HG03103 (cell line): ENCODE data around the gene NCR1.
"Not testable (repeated sequence)": the region's sequence is repeated elsewhere in the genome, so short reads cannot be mapped to it uniquely, and the experiment has no call there.

Experiments
- ATAC-seq: cut with Tn5 transposase; IDR thresholded peaks from one replicate; pipeline ENCODE4 v1.9.1; 2021; ENCODE audit warnings: low read depth; ENCODE audit not compliant: unreplicated experiment

NCR1 gene

DNA sequence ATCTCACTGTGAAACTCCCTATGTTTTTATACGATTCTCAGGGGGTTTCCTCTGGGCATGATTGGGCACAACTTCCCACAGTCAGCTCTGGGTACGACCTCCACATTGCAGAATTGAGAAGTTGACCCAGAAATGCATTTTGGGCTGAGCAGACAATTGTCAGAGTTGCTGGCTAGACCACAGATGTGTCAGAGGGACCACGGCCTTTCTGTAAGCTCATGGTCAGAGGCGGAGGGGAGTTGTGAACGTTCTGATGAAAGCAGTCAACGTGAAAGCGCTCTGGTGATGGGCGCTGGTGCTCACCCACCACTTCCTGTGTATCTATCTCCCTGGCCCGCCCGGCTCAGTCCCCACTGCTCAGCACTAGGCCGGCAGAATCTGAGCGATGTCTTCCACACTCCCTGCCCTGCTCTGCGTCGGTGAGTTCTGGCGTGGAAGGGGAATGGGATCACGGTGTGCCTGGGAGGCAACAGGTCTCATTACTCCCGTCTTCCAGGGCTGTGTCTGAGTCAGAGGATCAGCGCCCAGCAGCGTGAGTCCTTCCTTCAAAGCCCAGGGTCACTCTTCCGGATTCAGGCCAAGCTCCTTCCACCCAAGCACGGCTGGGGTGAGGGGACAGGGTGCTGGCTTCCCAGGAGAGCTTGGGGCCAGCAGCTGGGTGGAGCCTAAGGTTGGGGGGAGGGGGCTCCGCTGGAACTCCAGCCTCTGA is at the start of gene NCR1:
Gene NCR1 (plus strand): TSS at position 346 of the 709 bp plus-strand sequence. CDS start 40 bp downstream, at position 386.
- no peak for ATAC-seq

DNA sequence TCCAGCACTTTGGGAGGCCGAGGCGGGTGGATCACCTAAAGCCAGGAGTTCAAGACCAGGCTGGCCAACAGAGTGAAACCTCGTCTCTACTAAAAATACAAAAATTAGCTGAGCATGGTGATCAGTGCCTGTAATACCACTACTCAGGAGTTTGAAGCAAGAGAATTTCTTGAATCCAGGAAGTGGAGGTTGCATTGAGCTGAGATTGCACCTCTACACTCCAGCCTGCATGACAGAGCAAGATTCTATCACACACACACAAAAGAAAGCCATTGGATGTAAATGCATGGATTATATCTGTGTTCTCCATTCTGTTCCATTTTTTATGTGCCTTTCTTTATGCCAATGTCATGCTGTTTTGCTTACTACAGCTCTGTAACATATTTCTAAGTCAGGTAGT is 47.5 kb upstream of the NCR1 start:
- ATAC-seq: not testable (repeated sequence)

- not testable (repeated sequence) for ATAC-seq
Measured at GRCh38 chr19:54859421-54859820, 46.5 kb upstream of the NCR1 start.

GRCh38 chr19:54863459-54863858 is 42.5 kb upstream of the NCR1 start:
- not testable (repeated sequence) for ATAC-seq

GRCh38 chr19:54871696-54872095 is 34.3 kb upstream of the NCR1 start:
- ATAC-seq: no peak

- no peak for ATAC-seq
Measured at GRCh38 chr19:54873990-54874389, 32.0 kb upstream of the NCR1 start, which contains the start of gene FCAR. TSS of gene FCAR (plus strand) at chr19:54874235. CDS start at chr19:54874290, 55 bp downstream.

GRCh38 chr19:54875506-54875905 is 30.4 kb upstream of the NCR1 start:
- no peak for ATAC-seq

DNA sequence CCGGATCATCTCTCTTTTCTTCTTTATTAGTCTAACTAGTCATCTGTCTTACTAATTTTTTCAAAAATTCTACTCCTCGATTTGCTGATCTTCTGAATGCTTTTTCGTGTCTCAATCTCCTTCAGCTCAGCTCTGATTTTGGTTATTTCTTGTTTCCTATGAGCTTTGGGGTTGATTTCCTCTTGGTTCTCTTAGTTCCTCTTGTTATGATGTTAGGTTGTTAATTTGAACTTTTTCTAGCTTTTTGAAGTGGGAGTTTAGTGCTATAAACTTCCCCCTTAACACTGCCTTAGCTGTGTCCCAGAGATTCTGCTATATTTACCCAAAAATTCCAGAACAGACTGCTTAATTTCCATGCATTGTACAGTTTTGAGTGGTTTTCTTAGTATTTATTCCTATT is 28.5 kb upstream of the NCR1 start:
- no peak for ATAC-seq

DNA sequence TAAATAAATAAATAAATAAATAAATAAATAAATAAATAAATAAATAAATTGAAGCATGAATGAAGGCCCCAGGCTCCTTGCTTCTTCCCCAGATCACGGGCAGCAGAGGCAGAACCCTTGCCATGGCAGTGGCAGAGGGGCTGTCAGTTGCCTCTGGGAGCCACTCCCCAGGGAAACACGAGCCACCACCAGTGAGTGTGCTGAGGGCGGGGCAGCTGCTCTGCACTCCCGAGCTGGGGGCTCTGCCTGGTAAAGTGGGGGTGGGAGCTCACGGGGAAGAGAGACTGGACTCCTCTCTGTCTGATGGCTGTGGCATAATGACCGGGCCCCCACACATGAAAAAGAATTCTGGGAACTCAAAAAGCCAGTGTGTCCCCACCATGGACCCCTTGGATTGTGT is 24.1 kb upstream of the NCR1 start:
- no peak for ATAC-seq

GRCh38 chr19:54882758-54883157 is 23.2 kb upstream of the NCR1 start:
- no peak for ATAC-seq

DNA sequence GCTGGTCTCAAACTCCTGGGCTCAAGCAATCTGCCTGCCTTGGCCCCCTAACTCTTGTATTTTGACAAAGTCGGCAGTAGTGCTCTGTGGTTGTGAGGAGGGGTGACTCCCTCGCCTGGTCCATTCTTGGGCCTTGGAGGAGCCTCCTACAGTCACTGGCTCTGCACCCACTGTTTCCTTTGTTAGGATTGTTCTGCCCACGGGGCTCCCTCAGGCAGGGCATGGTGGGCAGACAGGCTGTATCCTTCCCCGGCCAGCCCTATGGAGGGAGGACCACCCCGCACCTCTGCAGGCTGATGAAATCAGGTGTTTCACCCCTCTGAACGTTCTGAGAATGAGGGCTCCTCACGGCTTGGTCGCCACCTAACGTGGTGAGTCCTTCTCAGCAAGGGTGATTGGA is 22.7 kb upstream of the NCR1 start:
- ATAC-seq: no peak

DNA sequence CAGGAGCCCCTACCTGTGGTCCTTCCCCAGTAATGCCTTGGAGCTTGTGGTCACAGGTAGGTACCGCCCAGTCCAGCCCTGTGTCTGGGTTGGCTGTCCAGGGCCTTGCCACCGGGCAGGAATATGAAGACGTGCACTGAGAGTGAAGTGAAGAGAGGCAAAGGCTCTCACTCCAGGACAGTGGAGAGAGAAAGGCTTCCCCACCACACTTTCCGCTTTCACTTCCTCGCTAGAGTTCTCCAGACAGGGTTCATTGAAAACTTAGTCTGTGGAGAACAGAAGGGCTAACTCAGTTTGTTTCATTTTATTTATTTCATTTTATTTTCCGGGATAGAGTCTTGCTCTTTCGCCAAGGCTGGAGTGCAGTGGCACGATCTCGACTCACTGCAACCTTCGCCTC is 17.7 kb upstream of the NCR1 start:
- no peak for ATAC-seq

- ATAC-seq: no peak
Measured at GRCh38 chr19:54889566-54889965, 16.4 kb upstream of the NCR1 start.

DNA sequence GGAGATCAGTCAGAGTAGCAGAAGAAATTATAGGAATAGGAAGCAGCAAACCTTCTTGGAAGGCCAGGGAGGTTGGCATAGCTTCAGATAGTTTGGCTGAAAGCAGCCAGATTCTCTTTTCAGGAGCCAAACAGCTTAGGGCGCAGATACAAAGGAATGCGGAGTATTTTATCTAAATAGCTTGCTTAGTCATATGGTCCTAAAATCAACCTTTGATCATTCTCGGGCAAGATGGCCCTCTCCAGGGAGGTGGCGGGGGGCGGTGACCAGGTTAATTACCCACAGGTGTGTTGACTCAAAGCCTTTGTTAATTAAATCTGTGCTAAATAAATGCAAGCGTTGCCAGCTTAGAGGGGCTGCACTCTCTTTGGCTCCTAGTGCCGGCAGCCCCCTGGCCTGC is 12.5 kb upstream of the NCR1 start:
- no peak for ATAC-seq

- ATAC-seq: not testable (repeated sequence)
Measured at GRCh38 chr19:54894106-54894505, 11.8 kb upstream of the NCR1 start.

DNA sequence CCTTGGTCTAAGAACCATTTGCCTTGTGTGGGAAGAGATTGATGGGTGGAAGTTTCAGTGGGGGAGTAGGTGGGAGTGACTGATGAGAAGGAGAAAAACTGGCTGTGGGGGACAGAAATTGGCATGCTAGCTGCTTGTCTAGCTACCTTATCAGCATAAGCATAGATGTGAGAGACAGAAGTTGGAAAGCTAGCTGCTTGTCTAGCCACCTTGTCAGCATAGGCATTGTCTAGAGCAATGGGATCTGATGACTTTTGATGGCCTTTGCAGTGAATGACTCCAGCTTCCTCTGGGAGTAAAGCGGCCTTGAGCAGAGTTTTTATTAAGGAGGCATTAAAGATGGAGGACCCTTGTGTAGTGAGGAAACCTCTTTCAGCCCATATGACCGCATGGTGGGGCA is 9.9 kb upstream of the NCR1 start:
- ATAC-seq: no peak

DNA sequence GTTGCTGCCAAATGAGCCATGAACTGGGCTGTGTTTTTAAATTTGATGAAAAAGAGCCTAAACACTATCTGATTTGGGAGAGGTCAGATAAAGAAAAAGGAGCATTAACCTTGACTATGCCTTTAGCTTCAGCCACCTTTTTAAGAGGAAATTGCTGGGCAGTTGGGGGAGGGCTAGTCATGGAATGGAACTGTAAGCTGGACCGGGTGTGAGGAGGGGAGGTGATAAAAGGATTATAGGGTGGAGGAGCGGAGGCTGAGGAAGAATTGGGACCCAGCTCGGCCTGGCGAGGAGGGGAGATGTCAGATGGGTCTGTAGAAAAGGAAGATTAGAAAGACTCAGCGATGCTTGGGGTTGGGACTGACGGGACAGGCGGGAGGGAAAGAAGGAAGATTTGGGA is 7.3 kb upstream of the NCR1 start:
- ATAC-seq: not testable (repeated sequence)

DNA sequence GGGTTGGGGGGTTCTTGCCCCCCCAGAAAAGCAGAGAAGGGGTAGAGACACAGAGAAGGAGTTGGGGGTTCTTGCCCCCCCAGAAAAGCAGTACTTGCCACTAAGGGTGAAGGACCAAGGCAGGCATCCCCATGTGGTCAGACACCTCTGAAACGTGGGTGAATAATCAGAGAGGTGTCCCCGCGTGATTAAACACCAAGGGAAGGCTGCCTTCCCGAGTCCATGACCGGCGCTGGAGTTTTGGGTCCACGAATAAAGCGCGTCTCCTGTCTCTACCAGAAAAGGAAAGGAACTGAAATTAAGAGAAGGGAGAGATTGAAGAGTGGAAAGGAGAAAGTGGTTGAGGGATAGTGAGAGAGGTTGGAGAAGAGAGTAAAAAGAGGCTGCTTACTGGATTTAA is 6.3 kb upstream of the NCR1 start:
- ATAC-seq: not testable (repeated sequence)

DNA sequence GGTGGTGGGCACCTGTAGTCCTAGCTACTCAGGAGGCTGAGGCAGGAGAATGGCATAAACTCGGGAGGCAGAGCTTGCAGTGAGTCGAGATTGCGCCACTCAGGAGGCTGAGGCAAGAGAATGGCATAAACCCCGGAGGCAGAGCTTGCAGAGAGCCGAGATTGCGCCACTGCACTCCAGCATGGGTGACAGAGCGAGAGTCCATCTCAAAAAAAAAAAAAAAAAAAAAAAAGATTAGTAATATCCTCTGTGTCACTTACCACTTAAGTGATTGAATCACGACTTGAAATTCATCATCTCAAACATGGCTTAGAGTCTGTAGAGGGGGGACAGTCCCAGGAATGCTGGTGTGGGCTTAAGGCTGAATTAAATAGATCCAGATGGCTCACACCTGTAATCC is 4.8 kb upstream of the NCR1 start:
- not testable (repeated sequence) for ATAC-seq

GRCh38 chr19:54902061-54902460 is 3.9 kb upstream of the NCR1 start:
- ATAC-seq: no peak

- no peak for ATAC-seq
Measured at GRCh38 chr19:54903303-54903702, 2.6 kb upstream of the NCR1 start.

- not testable (repeated sequence) for ATAC-seq
Measured at GRCh38 chr19:54904261-54904660, 1.7 kb upstream of the NCR1 start.

GRCh38 chr19:54905421-54905802 is 536 bp upstream of the NCR1 start:
- ATAC-seq: no peak
